Thyroid gland (tissue), 4 donors: ENCODE results near the gene RAPGEF6. TPM values are rescaled to one million over a fixed set of nuclear protein-coding genes. Genes with fewer than 3 reads are reported as not detected.

Source experiments
- small RNA-seq: library from RNA; depleted of rRNA; stranded (forward); fragments of <200 nt; gene quantifications from one replicate; pipeline ENCODE3, GENCODE V24; 2016
- total RNA-seq, 4 donors: library from RNA; depleted of rRNA; stranded (reverse); fragments of >200 nt; gene quantifications; one replicate each; pipeline ENCODE4 v1.2.3, GENCODE V29; 2016

The RAPGEF6 gene
- total RNA-seq, 4 donors from 2014 or later, result 20.2 to 36.4 (median 25.2) TPM

Small RNAs within 50 kb of the gene (small RNA-seq; reads per million reads assigned to genes)
- not detected for gene RF02271

Other genes with a start within 250 kb of the RAPGEF6 start
- gene FNIP1, start 161.8 kb upstream of the RAPGEF6 start, total RNA-seq, result 10 to 100 TPM; 55.3 to 91.7 (median 65.3) TPM